Astrocyte of the spinal cord (primary cell): ENCODE data around the gene IL5RA.

Experiments used
- DNase-seq: peaks from one replicate; pipeline ENCODE4 v3.0.0; 2011; ENCODE audit warnings: low read depth, low spot score
- H3K4me3 ChIP-seq: 2 replicates; pipeline ENCODE4 v1.5.1; 2011; ENCODE audit warnings: low read depth, mild to moderate bottlenecking, low read length, moderate library complexity
- in situ Hi-C: cut with HindIII; loops from 2 replicates; pipeline ENCODE4 v1.10.0; 2017; ENCODE audit warnings: low sequenced_read_pairs
- TF ChIP-seq, protein P1 (sequence below): IDR thresholded peaks from 2 replicates; pipeline ENCODE4 v1.5.1; 2012; ENCODE audit warnings: low read depth, mild to moderate bottlenecking, low read length, inconsistent platforms

The IL5RA gene

DNA sequence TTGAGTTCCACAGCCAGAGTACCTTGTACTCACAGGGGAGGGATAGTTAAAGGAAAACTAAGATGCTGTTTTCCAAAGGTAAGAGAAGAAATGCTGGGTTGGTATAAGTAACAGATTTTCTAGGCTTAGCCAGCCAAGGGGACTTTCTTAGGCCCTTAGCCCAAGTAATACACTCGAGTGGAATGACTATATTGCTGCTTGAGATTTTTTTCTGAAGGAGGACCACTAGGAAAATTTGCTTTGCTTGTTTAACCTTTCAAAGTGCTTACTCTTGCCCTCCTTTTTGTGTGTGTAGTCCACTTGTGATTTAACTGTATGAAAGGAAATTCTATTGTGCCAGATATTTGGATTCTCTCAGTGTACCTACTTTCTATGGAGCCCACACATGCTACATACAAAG is 50.5 kb downstream of the IL5RA start:
- TF ChIP-seq, protein P1, sequence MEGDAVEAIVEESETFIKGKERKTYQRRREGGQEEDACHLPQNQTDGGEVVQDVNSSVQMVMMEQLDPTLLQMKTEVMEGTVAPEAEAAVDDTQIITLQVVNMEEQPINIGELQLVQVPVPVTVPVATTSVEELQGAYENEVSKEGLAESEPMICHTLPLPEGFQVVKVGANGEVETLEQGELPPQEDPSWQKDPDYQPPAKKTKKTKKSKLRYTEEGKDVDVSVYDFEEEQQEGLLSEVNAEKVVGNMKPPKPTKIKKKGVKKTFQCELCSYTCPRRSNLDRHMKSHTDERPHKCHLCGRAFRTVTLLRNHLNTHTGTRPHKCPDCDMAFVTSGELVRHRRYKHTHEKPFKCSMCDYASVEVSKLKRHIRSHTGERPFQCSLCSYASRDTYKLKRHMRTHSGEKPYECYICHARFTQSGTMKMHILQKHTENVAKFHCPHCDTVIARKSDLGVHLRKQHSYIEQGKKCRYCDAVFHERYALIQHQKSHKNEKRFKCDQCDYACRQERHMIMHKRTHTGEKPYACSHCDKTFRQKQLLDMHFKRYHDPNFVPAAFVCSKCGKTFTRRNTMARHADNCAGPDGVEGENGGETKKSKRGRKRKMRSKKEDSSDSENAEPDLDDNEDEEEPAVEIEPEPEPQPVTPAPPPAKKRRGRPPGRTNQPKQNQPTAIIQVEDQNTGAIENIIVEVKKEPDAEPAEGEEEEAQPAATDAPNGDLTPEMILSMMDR = no peak
- no peak overlapping the region for H3K4me3 ChIP-seq
- in situ Hi-C loops = no loop called here
- no peak for DNase-seq

DNA sequence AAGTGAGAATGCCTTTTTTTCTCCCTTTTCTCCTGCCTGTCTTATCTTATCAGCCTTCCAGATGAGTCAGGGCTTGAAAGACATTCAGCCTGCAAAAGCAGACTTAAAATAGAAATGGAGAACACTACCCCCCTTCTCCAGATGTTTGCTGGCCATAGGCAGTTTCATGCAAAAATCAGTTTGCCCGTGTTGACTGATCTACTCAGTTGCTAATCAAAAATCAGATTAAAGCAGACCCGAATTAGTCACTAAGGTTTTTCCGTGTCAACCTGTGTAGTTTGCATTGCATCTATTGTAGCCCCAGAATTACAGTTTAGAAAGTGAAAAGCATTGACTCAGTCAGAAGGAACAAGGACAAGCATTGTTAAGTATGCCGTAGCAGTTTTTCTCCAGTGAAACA is 56.2 kb downstream of the IL5RA start:
- TF ChIP-seq, protein P1 = no peak
- H3K4me3 ChIP-seq = no peak overlapping the region
- in situ Hi-C loops = no loop called here
- no peak for DNase-seq

DNA sequence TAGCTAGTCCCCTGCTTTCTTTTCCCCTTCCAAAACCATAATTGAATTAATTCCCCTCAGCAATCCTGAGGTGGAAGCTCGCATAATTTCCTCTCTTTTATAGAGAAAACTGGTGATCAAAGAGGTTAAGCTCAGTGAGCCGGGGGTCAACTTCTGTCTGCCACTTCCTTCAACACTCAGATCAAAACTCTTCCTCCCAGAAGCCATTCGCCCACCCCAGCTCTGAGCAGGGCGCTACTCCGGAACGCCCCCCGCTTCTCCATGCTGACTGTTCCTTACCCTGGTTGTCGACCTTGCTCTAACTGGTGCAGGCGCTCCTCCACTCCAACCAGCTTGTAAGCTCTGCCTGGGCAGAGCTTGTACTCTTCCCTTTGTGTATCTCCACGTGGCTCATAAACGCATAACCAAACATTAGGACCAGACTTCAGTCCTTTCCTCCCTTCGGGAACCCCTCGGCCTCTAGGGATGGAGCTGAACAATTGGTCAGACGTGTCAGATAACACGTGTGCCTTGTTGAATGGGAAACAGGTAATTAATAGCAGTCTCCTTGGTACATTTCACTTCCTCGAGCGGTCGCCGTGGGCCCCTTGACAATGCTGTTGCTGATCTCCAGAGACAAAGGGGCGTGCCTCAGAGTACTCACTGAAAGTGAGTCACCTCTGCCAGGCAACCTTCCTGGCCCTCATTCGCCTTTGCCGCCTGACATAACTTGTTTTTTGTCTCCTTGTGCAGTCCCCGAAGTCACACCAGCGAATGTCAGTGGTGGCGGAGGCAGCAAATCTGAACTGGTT is 71.8 kb downstream of the IL5RA start:
- H3K4me3 ChIP-seq = no peak overlapping the region
- in situ Hi-C loops = no loop called here
- no peak for DNase-seq
- TF ChIP-seq, protein P1 = no peak

DNA sequence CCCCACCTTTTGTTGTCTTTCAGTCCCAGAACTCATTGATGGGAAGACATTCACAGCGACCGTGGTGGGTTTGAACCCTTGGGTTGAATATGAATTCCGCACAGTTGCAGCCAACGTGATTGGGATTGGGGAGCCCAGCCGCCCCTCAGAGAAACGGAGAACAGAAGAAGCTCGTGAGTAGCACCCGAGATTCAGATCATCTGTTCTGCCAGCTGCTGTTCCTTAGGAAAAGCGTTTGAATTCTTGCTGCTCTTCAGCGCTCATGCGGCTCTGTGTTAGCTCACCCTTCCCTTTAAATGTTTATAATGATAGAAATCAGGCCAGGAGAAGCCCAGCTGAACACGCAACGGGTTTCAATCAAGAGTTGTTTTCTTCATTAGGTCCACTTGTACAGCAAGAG is 73.0 kb downstream of the IL5RA start:
- DNase-seq = no peak
- in situ Hi-C loops = no loop called here
- TF ChIP-seq, protein P1 = no peak
- no peak overlapping the region for H3K4me3 ChIP-seq

DNA sequence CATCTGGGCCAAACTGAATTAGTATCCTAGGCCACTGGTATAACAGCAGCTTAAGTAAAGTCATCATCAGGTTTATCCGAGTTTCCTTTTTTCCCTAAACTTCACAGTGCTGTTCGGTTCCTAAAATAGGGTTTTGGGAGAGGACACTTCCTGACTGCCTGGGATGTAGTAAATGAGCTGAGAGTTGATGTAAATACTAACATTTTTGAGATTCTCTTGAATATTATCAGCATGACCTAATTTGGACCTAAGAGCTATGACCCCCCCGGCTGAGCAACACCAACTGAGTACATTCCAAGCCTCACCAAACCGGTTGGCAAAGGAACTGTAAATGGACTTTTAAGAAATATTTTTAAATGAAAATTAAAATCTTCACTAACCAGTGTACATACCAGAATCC is 78.8 kb downstream of the IL5RA start:
- TF ChIP-seq, protein P1 = no peak
- in situ Hi-C loops = no loop called here
- DNase-seq = no peak
- no peak overlapping the region for H3K4me3 ChIP-seq

DNA sequence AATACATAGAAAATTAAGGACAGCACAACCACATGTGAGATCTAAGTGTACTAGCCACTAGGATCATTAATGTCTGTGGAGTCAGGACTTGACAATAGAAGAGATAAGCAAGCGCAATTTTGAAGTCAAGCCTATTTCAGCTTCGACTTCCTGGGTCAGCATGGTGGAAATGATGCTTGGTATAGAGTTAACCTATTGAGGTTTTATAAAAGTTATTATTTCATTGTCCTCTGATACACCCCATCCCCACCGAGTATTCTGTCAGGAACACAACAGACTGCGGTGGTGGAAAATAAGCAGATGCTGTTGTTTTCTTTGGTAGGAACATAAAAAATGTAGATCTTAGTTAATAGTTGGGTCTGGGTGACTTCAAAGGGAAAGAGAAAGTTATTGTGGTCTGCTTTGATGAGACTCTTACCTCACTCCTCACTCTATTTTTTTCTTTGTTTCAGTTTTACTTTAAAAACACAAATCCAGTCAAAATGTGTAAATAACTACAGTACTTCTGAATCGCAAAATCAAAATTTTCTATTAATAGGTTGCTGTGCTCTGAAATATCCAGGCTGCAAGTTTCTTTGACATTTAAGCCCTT is 82.1 kb downstream of the IL5RA start:
- TF ChIP-seq, protein P1 = no peak
- no peak overlapping the region for H3K4me3 ChIP-seq
- no peak for DNase-seq
- in situ Hi-C loops = no loop called here
